Lower lobe of right lung (tissue), 2 donors: ENCODE results near the gene SAG. TPM values are rescaled to one million over a fixed set of nuclear protein-coding genes. Genes with fewer than 3 reads are reported as not detected.

ENCODE experiments used
- ATAC-seq, 2 donors: fragments of 200-7000 bp; cut with Tn5 transposase; one replicate each; pipeline ENCODE4 v1.9.1; 2020 to 2022; ENCODE audit warnings: mild to moderate bottlenecking in 2 of 2, moderate library complexity in 2 of 2
- DNase-seq: peaks from one replicate; pipeline ENCODE4 v3.0.0-alpha.2; 2020
- H3K27ac ChIP-seq: fragments of 200-600 bp; one replicate; pipeline ENCODE4 v1.8.0; 2022
- H3K27me3 ChIP-seq: fragments of 200-600 bp; one replicate; pipeline ENCODE4 v1.8.0; 2022; ENCODE audit warnings: low read depth
- H3K36me3 ChIP-seq: fragments of 200-600 bp; one replicate; pipeline ENCODE4 v1.8.0; 2022; ENCODE audit warnings: mild to moderate bottlenecking
- H3K4me1 ChIP-seq: fragments of 200-600 bp; one replicate; pipeline ENCODE4 v1.8.0; 2022
- H3K4me3 ChIP-seq: fragments of 200-600 bp; one replicate; pipeline ENCODE4 v1.8.0; 2022; ENCODE audit warnings: mild to moderate bottlenecking
- H3K9me3 ChIP-seq: fragments of 200-600 bp; one replicate; pipeline ENCODE4 v1.8.0; 2022
- CTCF ChIP-seq: fragments of 200-600 bp; IDR thresholded peaks from one replicate; pipeline ENCODE4 v1.8.0; 2022; ENCODE audit warnings: antibody characterized with exemption, mild to moderate bottlenecking
- intact Hi-C: fragments of 100-400 bp; cut with DNase I; formaldehyde crosslinking; loops from one replicate; pipeline ENCODE4 v1.11.0; 2022
- total RNA-seq: library from RNA; stranded (reverse); fragmentation: NEBNext Ultra II Directional; extraction: Animal tissue kit (Norgen Biotek cat#: 25700); gene quantifications from one replicate; pipeline ENCODE4 v1.2.1, GENCODE V29; 2021
- donor health status: DM: no; HTN: yes; CAD: no; lungs with severe emphysema.

SAG gene
- total RNA-seq, 1 donor from 2014 or later: not detected

GRCh38 chr2:233275223-233275622 lies 32.4 kb upstream of the SAG start:
- ATAC-seq (no peak), DNase-seq (no peak)
- no peak for TF ChIP-seq CTCF
- Histone ChIP-seq H3K4me1 (no peaks in the 10 kb centered on the region), H3K4me3 (no peak overlapping the region), H3K27ac (no peak overlapping the region), H3K9me3 (no peaks in the 10 kb centered on the region), H3K36me3 (peaks cover 100% of the 10 kb centered on the region), H3K27me3 (no peaks in the 10 kb centered on the region)
- intact Hi-C loops: no loop called here

GRCh38 chr2:233278921-233279320 lies 28.7 kb upstream of the SAG start:
- Histone ChIP-seq H3K9me3 (no peaks in the 10 kb centered on the region), H3K36me3 (peaks cover 100% of the 10 kb centered on the region), H3K4me3 (no peak overlapping the region), H3K27me3 (no peaks in the 10 kb centered on the region), H3K4me1 (no peaks in the 10 kb centered on the region), H3K27ac (no peak overlapping the region)
- no peak for DNase-seq
- intact Hi-C loops: no loop called here
- no peak for ATAC-seq
- no peak for TF ChIP-seq CTCF

- intact Hi-C loops: no loop called here
- Histone ChIP-seq H3K4me3 (no peak overlapping the region), H3K27ac (no peak overlapping the region), H3K9me3 (no peaks in the 10 kb centered on the region), H3K36me3 (peaks cover 100% of the 10 kb centered on the region), H3K4me1 (no peaks in the 10 kb centered on the region), H3K27me3 (no peaks in the 10 kb centered on the region)
- ATAC-seq (no peak), DNase-seq (no peak)
- TF ChIP-seq CTCF: no peak
These were observed 27.4 kb upstream of the SAG start for GRCh38 chr2:233280114-233280693.

GRCh38 chr2:233281553-233281952 lies 26.1 kb upstream of the SAG start:
- Histone ChIP-seq H3K4me3 (no peak overlapping the region), H3K4me1 (no peaks in the 10 kb centered on the region), H3K36me3 (peaks cover 100% of the 10 kb centered on the region), H3K27ac (no peak overlapping the region), H3K27me3 (no peaks in the 10 kb centered on the region), H3K9me3 (no peaks in the 10 kb centered on the region)
- intact Hi-C loops: no loop called here
- ATAC-seq: no peak
- DNase-seq: no peak
- TF ChIP-seq CTCF: no peak

- H3K36me3 ChIP-seq: peaks cover 100% of the 10 kb centered on the region
These were observed 25.5 kb upstream of the SAG start for GRCh38 chr2:233281992-233282603.

More at GRCh38 chr2:233281992-233282603, 25.5 kb upstream of the SAG start:
- Histone ChIP-seq H3K27me3 (no peaks in the 10 kb centered on the region), H3K4me3 (no peak overlapping the region), H3K4me1 (no peaks in the 10 kb centered on the region), H3K27ac (no peak overlapping the region), H3K9me3 (no peaks in the 10 kb centered on the region)
- no peak for TF ChIP-seq CTCF
- intact Hi-C loops: no loop called here
- ATAC-seq (peak in 1 of 2 donors; percentile 34), DNase-seq (no peak)
